Fibroblast of lung (primary cell): ENCODE data around the gene ENPP6. TPM values are rescaled to one million over a fixed set of nuclear protein-coding genes. Genes with fewer than 3 reads are reported as not detected.

Experiments
- DNase-seq, 2 donors: peaks; one replicate each; pipeline versions ENCODE4 v3.0.0 to v3.0.0-alpha.2; 2010; ENCODE audit warnings: low read depth in 2 of 2
- H2AFZ ChIP-seq: 2 replicates; pipeline ENCODE4 v1.5.1; 2012; ENCODE audit warnings: low read length, control low read depth, inconsistent platforms
- H3K27ac ChIP-seq: 2 replicates; pipeline ENCODE4 v1.5.1; 2011; ENCODE audit warnings: low read length, control low read depth; ENCODE audit not compliant: insufficient read depth
- H3K27me3 ChIP-seq: 2 replicates; pipeline ENCODE4 v1.5.1; 2011; ENCODE audit warnings: mild to moderate bottlenecking, low read length; ENCODE audit not compliant: control insufficient read depth, insufficient read depth
- H3K36me3 ChIP-seq: 2 replicates; pipeline ENCODE4 v1.5.1; 2011; ENCODE audit warnings: low read length; ENCODE audit not compliant: control insufficient read depth, insufficient read depth
- H3K4me1 ChIP-seq: 2 replicates; pipeline ENCODE4 v1.5.1; 2011; ENCODE audit warnings: low read length; ENCODE audit not compliant: control insufficient read depth, insufficient read depth; ENCODE audit errors: extremely low read depth
- H3K4me2 ChIP-seq: 2 replicates; pipeline ENCODE4 v1.5.1; 2011; ENCODE audit warnings: low read length, control low read depth; ENCODE audit not compliant: insufficient read depth; ENCODE audit errors: extremely low read depth
- H3K4me3 ChIP-seq, 4 experiments: fragments of 200-600 bp in 1 of 4; sonication (generic) in 1 of 4; replicated peaks in 1 of 4; 2 replicates each; pipeline ENCODE4 v1.5.1; 2011 to 2016; ENCODE audit warnings: low read length in 4 of 4, low read depth in 3 of 4, mild to moderate bottlenecking in 3 of 4, control low read depth in 2 of 4, inconsistent platforms in 1 of 4, mixed read lengths in 1 of 4; ENCODE audit not compliant: insufficient read depth in 1 of 4; ENCODE audit errors: control extremely low read depth in 1 of 4
- H3K79me2 ChIP-seq: 2 replicates; pipeline ENCODE4 v1.5.1; 2012; ENCODE audit warnings: mild to moderate bottlenecking, low read length, inconsistent platforms; ENCODE audit not compliant: control insufficient read depth, insufficient read depth
- H3K9ac ChIP-seq: 2 replicates; pipeline ENCODE4 v1.5.1; 2011; ENCODE audit warnings: mild to moderate bottlenecking, low read length, control low read depth; ENCODE audit not compliant: insufficient read depth
- H3K9me3 ChIP-seq: 2 replicates; pipeline ENCODE4 v1.5.1; 2012; ENCODE audit warnings: low read depth, low read length; ENCODE audit not compliant: control insufficient read depth, insufficient read depth
- H4K20me1 ChIP-seq: 2 replicates; pipeline ENCODE4 v1.5.1; 2011; ENCODE audit warnings: low read length; ENCODE audit not compliant: control insufficient read depth, insufficient read depth; ENCODE audit errors: extremely low read depth
- CTCF ChIP-seq, 2 donors: IDR thresholded peaks in 1 of 2; conservative IDR thresholded peaks in 1 of 2; 1 replicate in 1 of 2; 2 replicates in 1 of 2; pipeline ENCODE4 v1.5.1; 2011 to 2012; ENCODE audit warnings: low read length in 2 of 2, control low read depth in 1 of 2, inconsistent platforms in 1 of 2, low read depth in 1 of 2, mild to moderate bottlenecking in 1 of 2
- EZH2 ChIP-seq: IDR thresholded peaks from 2 replicates; pipeline ENCODE4 v1.5.1; 2012; ENCODE audit warnings: low read length, control low read depth, mild to moderate bottlenecking; ENCODE audit errors: missing control alignments
- polyA plus RNA-seq, 2 donors: library from polyadenylated mRNA; depleted of rRNA in 1 of 2; stranded (reverse) in 1 of 2; unstranded in 1 of 2; fragments of >200 nt; gene quantifications; 2 replicates each; pipeline ENCODE4 v1.2.1, GENCODE V29; 2011 to 2012; ENCODE audit warnings: missing spikeins in 1 of 2
- total RNA-seq: library from RNA; depleted of rRNA; stranded (reverse); fragments of >200 nt; gene quantifications from 2 replicates; pipeline ENCODE4 v1.2.1, GENCODE V29; 2014

ENPP6 gene
- total and polyA plus RNA-seq, 2 donors (not counting 1 experiment from before 2014, with no cell fraction given): 0.17 to 0.33 TPM

- no peak for DNase-seq
- no peaks in the 10 kb centered on the region for H3K4me1 ChIP-seq
- H3K27ac ChIP-seq: no peak overlapping the region
- no peak overlapping the region for H2AFZ ChIP-seq
- no peak overlapping the region for H3K4me2 ChIP-seq
- no peaks in the 10 kb centered on the region for H3K27me3 ChIP-seq
- no peak overlapping the region for H3K9ac ChIP-seq
- TF ChIP-seq CTCF (conservative IDR thresholded peaks at IDR 0.05 in 1 of 2, IDR thresholded peaks at IDR 0.05 in 1 of 2; ENCODE audit: low read depth in 1 of 2, low read length in 2 of 2): no peak
- no peak for TF ChIP-seq EZH2
- no peaks in the 10 kb centered on the region for H3K79me2 ChIP-seq
- no peaks in the 10 kb centered on the region for H3K36me3 ChIP-seq
- H4K20me1 ChIP-seq: no peaks in the 10 kb centered on the region
- no peaks in the 10 kb centered on the region for H3K9me3 ChIP-seq
- no peak overlapping the region for H3K4me3 ChIP-seq
Measured at GRCh38 chr4:184058026-184058425, 159.6 kb downstream of the ENPP6 start.

GRCh38 chr4:184056877-184057276 is 160.8 kb downstream of the ENPP6 start:
- H3K4me1 ChIP-seq: no peaks in the 10 kb centered on the region
- DNase-seq: no peak
- no peak overlapping the region for H3K4me2 ChIP-seq
- H3K79me2 ChIP-seq: no peaks in the 10 kb centered on the region
- H3K9me3 ChIP-seq: no peaks in the 10 kb centered on the region
- no peaks in the 10 kb centered on the region for H3K36me3 ChIP-seq
- no peaks in the 10 kb centered on the region for H3K27me3 ChIP-seq
- no peak overlapping the region for H2AFZ ChIP-seq
- no peaks in the 10 kb centered on the region for H4K20me1 ChIP-seq
- TF ChIP-seq EZH2: no peak
- no peak for TF ChIP-seq CTCF (conservative IDR thresholded peaks at IDR 0.05 in 1 of 2, IDR thresholded peaks at IDR 0.05 in 1 of 2; ENCODE audit: low read depth in 1 of 2, low read length in 2 of 2)
- no peak overlapping the region for H3K27ac ChIP-seq
- no peak overlapping the region for H3K9ac ChIP-seq
- H3K4me3 ChIP-seq: no peak overlapping the region

- DNase-seq: no peak
- H3K27me3 ChIP-seq: no peaks in the 10 kb centered on the region
Measured at GRCh38 chr4:184053434-184053833, 164.2 kb downstream of the ENPP6 start.

More at GRCh38 chr4:184053434-184053833, 164.2 kb downstream of the ENPP6 start:
- H3K79me2 ChIP-seq: no peaks in the 10 kb centered on the region
- H4K20me1 ChIP-seq: no peaks in the 10 kb centered on the region
- no peaks in the 10 kb centered on the region for H3K36me3 ChIP-seq
- H3K4me2 ChIP-seq: no peak overlapping the region
- H3K9ac ChIP-seq: no peak overlapping the region
- no peaks in the 10 kb centered on the region for H3K4me1 ChIP-seq
- TF ChIP-seq CTCF (conservative IDR thresholded peaks at IDR 0.05 in 1 of 2, IDR thresholded peaks at IDR 0.05 in 1 of 2; ENCODE audit: low read depth in 1 of 2, low read length in 2 of 2) (no peak), EZH2 (no peak)
- H3K4me3 ChIP-seq: no peak overlapping the region
- no peak overlapping the region for H2AFZ ChIP-seq
- no peak overlapping the region for H3K27ac ChIP-seq
- no peaks in the 10 kb centered on the region for H3K9me3 ChIP-seq
